K562 (cell line): ENCODE measurements around the gene KIAA0930. TPM values are rescaled to one million over a fixed set of nuclear protein-coding genes. Genes with fewer than 3 reads are reported as not detected.

ENCODE experiments used
- ATF1 ChIP-seq, 2 experiments: fragments of 450-650 bp in 1 of 2; IDR thresholded peaks; 2 replicates each; pipeline ENCODE4 v1.6.1; 2016; ENCODE audit warnings: missing compliant biosample characterization in 1 of 2, missing genetic modification characterization in 1 of 2
- CBFA2T2 ChIP-seq: fragments of 450-650 bp; conservative IDR thresholded peaks from 2 replicates; pipeline ENCODE4 v1.6.1; 2017; ENCODE audit warnings: mild to moderate bottlenecking
- HDAC8 ChIP-seq: fragments of 450-650 bp; IDR thresholded peaks from 2 replicates; pipeline ENCODE4 v1.6.1; 2016; ENCODE audit warnings: mild to moderate bottlenecking, missing genetic modification characterization, moderate library complexity, missing compliant biosample characterization
- MAZ ChIP-seq, 2 experiments: fragments of 450-650 bp in 1 of 2; sonication (generic) in 1 of 2; formaldehyde crosslinking; IDR thresholded peaks in 1 of 2; conservative IDR thresholded peaks in 1 of 2; 2 replicates each; pipeline versions ENCODE4 v1.4.0 to v1.5.0; 2020; ENCODE audit warnings: mild to moderate bottlenecking in 1 of 2, missing genetic modification reagents in 1 of 2
- POLR2AphosphoS5 ChIP-seq: IDR thresholded peaks from 2 replicates; pipeline ENCODE4 v1.6.1; 2011; ENCODE audit warnings: mild to moderate bottlenecking, low read depth, low read length, moderate library complexity; ENCODE audit not compliant: control insufficient read depth, insufficient read depth
- POU5F1 ChIP-seq: fragments of 150-350 bp; IDR thresholded peaks from 2 replicates; pipeline ENCODE4 v1.6.1; 2014; ENCODE audit warnings: borderline replicate concordance, low read length, low read depth, mild to moderate bottlenecking; ENCODE audit not compliant: partially characterized antibody
- RAD51 ChIP-seq: fragments of 450-650 bp; IDR thresholded peaks from 2 replicates; pipeline ENCODE4 v1.7.1; 2016; ENCODE audit warnings: low read depth, mild to moderate bottlenecking, borderline replicate concordance
- RNF2 ChIP-seq: sonication (generic); IDR thresholded peaks from 2 replicates; pipeline ENCODE4 v1.6.1; 2016
- SOX6 ChIP-seq: fragments of 450-650 bp; IDR thresholded peaks from 2 replicates; pipeline ENCODE4 v1.6.1; 2014; ENCODE audit warnings: mild to moderate bottlenecking
- TARDBP ChIP-seq: fragments of 450-650 bp; IDR thresholded peaks from 2 replicates; pipeline ENCODE4 v1.6.1; 2016
- TOE1 ChIP-seq, 2 experiments: fragments of 450-650 bp in 1 of 2; sonication (generic) in 1 of 2; formaldehyde crosslinking in 1 of 2; IDR thresholded peaks; 2 replicates each; pipeline versions ENCODE4 v1.7.1 to v1.8.0; 2016 to 2022; ENCODE audit warnings: borderline replicate concordance in 2 of 2, mild to moderate bottlenecking in 2 of 2, antibody characterized with exemption in 1 of 2, inconsistent platforms in 1 of 2, low read depth in 1 of 2, missing genetic modification reagents in 1 of 2, moderate library complexity in 1 of 2
- ZBTB7A ChIP-seq: IDR thresholded peaks from 2 replicates; pipeline ENCODE4 v1.6.1; 2011; ENCODE audit warnings: low read depth, mild to moderate bottlenecking, low read length, moderate library complexity, borderline replicate concordance; ENCODE audit not compliant: control insufficient read depth
- ZNF175 ChIP-seq: fragments of 200-800 bp; sonication (Bioruptor generic); IDR thresholded peaks from 2 replicates; pipeline ENCODE4 v1.6.1; 2016; ENCODE audit warnings: low read depth, mild to moderate bottlenecking, missing genetic modification characterization, missing compliant biosample characterization
- ZNF263 ChIP-seq: sonication (generic); formaldehyde crosslinking; IDR thresholded peaks from 2 replicates; pipeline ENCODE4 v1.8.0; 2022; ENCODE audit warnings: mild to moderate bottlenecking, missing genetic modification reagents, borderline replicate concordance
- ZNF311 ChIP-seq: fragments of 250-450 bp; sonication (Bioruptor Pico); IDR thresholded peaks from 2 replicates; pipeline ENCODE4 v1.4.0; 2020; ENCODE audit warnings: mild to moderate bottlenecking, moderate library complexity
- polyA plus RNA-seq, 8 experiments: library from polyadenylated mRNA; depleted of rRNA in 4 of 8; stranded (reverse) in 5 of 8; unstranded in 3 of 8; fragments of >200 nt; fragmentation: Nextera tagmentation in 2 of 8; fragmentation: Illumina TruSeq in 1 of 8; extraction: Ambion mirVana in 2 of 8; extraction: Trizol in 1 of 8; gene quantifications; 2 replicates each; pipeline versions ENCODE4 v1.2.1 to v1.2.3, GENCODE V29; 2011 to 2014; ENCODE audit warnings: inconsistent platforms in 1 of 8, missing spikeins in 1 of 8
- total RNA-seq, 7 experiments: library from RNA; depleted of rRNA in 6 of 7; stranded (reverse); fragments of >200 nt in 6 of 7; fragmentation: Illumina TruSeq in 2 of 7; extraction: Trizol in 2 of 7; gene quantifications; 2 replicates each; pipeline versions ENCODE4 v1.2.1 to v1.2.3, GENCODE V29; 2011 to 2021; ENCODE audit warnings: low replicate concordance in 1 of 7
- TF ChIP-seq, protein P1 (sequence below): fragments of 450-650 bp; IDR thresholded peaks from one replicate; pipeline ENCODE4 v1.6.1; 2018; ENCODE audit warnings: mild to moderate bottlenecking, moderate library complexity; ENCODE audit not compliant: partially characterized antibody
- TF ChIP-seq, protein P2 (sequence below): fragments of 450-650 bp; IDR thresholded peaks from 2 replicates; pipeline ENCODE4 v1.6.1; 2016; ENCODE audit warnings: low read depth, mild to moderate bottlenecking, moderate library complexity
- TF ChIP-seq, protein P3 (sequence below): fragments of 450-650 bp; conservative IDR thresholded peaks from 2 replicates; pipeline ENCODE4 v1.6.1; 2016; ENCODE audit warnings: missing genetic modification characterization, low read depth, mild to moderate bottlenecking, missing compliant biosample characterization, moderate library complexity
- TF ChIP-seq, protein P4 (sequence below): fragments of 450-650 bp; IDR thresholded peaks from 2 replicates; pipeline ENCODE4 v1.6.1; 2017; ENCODE audit warnings: antibody characterized with exemption
- TF ChIP-seq, protein P5 (sequence below): sonication (generic); formaldehyde crosslinking; IDR thresholded peaks from 2 replicates; pipeline ENCODE4 v1.8.0; 2022; ENCODE audit warnings: missing genetic modification reagents, mild to moderate bottlenecking, moderate library complexity, borderline replicate concordance

KIAA0930 gene
- total and polyA plus RNA-seq, 9 of the 15 experiments (the other 6 are each of a cell fraction or from before 2014, with no cell fraction given): 0.24 to 12.1 (median 6.4) TPM

DNA sequence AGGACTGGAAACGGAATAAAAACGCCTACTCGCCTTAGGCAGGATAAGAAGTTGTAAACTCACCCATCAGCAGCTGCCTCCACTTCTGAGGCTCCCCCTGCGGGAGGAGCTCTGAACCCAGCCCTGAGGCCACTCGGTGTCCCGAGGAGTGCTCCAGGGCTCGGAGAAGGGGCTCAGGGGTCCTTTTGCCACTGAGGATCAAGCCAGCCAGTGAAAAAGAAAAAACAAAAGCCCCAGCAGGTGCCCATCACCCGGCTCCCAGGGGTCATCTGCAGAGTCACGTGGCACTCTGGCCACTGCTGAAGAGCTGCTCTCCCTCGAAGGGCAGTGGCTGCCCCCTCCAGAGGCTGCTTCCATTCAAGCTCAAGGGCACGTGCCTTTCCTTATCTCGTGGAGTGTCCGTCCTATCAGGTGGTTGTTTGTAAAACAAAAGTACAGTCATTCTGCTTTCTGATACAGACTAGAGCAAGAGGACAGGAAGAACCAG is 48.0 kb downstream of the KIAA0930 start (continued):
- TF ChIP-seq, protein P1, sequence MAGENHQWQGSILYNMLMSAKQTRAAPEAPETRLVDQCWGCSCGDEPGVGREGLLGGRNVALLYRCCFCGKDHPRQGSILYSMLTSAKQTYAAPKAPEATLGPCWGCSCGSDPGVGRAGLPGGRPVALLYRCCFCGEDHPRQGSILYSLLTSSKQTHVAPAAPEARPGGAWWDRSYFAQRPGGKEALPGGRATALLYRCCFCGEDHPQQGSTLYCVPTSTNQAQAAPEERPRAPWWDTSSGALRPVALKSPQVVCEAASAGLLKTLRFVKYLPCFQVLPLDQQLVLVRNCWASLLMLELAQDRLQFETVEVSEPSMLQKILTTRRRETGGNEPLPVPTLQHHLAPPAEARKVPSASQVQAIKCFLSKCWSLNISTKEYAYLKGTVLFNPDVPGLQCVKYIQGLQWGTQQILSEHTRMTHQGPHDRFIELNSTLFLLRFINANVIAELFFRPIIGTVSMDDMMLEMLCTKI: no peak
- TF ChIP-seq, protein P2, sequence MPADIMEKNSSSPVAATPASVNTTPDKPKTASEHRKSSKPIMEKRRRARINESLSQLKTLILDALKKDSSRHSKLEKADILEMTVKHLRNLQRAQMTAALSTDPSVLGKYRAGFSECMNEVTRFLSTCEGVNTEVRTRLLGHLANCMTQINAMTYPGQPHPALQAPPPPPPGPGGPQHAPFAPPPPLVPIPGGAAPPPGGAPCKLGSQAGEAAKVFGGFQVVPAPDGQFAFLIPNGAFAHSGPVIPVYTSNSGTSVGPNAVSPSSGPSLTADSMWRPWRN: peak; percentile 73; the same call in 1 of the 2 replicates
- TF ChIP-seq ZNF175 (CRISPR knock-in tag) (0 out of 2 replicates have a peak, but pooled peaks have one; percentile 50), RAD51 (peak; percentile 81), ZNF263 (CRISPR knock-in tag) (peak; percentile 92), SOX6 (peak; percentile 78), TARDBP (no peak), ZBTB7A (peak; percentile 39; the same call in 1 of the 2 replicates), CBFA2T2 (peak; percentile 26; the same call in 1 of the 2 replicates), POLR2AphosphoS5 (no peak), HDAC8 (tag) (no peak), TOE1 (IDR thresholded peaks at IDR 0.05; ENCODE audit: borderline replicate concordance) (peak; percentile 63; the same call in 1 of the 2 replicates), TOE1 (CRISPR knock-in tag; IDR thresholded peaks at IDR 0.05; ENCODE audit: borderline replicate concordance, low read depth) (no peak), ATF1 (CRISPR knock-in tag; IDR thresholded peaks at IDR 0.05) (no peak), ATF1 (tag; IDR thresholded peaks at IDR 0.05) (peak; percentile 42), MAZ (CRISPR knock-in tag; conservative IDR thresholded peaks at IDR 0.05 in 1 of 2, IDR thresholded peaks at IDR 0.05 in 1 of 2) (peak; percentile 38 to 39; a peak in 1 of 4 replicates), POU5F1 (no peak), ZNF311 (CRISPR knock-in tag) (no peak), RNF2 (no peak)
- TF ChIP-seq, protein P3, sequence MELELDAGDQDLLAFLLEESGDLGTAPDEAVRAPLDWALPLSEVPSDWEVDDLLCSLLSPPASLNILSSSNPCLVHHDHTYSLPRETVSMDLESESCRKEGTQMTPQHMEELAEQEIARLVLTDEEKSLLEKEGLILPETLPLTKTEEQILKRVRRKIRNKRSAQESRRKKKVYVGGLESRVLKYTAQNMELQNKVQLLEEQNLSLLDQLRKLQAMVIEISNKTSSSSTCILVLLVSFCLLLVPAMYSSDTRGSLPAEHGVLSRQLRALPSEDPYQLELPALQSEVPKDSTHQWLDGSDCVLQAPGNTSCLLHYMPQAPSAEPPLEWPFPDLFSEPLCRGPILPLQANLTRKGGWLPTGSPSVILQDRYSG (tag): 0 out of 2 replicates have a peak, but pooled peaks have one; percentile 42
- TF ChIP-seq, protein P4, sequence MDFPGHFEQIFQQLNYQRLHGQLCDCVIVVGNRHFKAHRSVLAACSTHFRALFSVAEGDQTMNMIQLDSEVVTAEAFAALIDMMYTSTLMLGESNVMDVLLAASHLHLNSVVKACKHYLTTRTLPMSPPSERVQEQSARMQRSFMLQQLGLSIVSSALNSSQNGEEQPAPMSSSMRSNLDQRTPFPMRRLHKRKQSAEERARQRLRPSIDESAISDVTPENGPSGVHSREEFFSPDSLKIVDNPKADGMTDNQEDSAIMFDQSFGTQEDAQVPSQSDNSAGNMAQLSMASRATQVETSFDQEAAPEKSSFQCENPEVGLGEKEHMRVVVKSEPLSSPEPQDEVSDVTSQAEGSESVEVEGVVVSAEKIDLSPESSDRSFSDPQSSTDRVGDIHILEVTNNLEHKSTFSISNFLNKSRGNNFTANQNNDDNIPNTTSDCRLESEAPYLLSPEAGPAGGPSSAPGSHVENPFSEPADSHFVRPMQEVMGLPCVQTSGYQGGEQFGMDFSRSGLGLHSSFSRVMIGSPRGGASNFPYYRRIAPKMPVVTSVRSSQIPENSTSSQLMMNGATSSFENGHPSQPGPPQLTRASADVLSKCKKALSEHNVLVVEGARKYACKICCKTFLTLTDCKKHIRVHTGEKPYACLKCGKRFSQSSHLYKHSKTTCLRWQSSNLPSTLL: no peak
- TF ChIP-seq, protein P5, sequence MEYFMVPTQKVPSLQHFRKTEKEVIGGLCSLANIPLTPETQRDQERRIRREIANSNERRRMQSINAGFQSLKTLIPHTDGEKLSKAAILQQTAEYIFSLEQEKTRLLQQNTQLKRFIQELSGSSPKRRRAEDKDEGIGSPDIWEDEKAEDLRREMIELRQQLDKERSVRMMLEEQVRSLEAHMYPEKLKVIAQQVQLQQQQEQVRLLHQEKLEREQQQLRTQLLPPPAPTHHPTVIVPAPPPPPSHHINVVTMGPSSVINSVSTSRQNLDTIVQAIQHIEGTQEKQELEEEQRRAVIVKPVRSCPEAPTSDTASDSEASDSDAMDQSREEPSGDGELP (CRISPR knock-in tag): peak; percentile 53; the same call in 1 of the 2 replicates
